A549 (cell line): ENCODE data around the gene TPD52L1. TPM values are rescaled to one million over a fixed set of nuclear protein-coding genes. Genes with fewer than 3 reads are reported as not detected.

Experiments
- ATAC-seq, 2 experiments: fragments of 200-7000 bp in 1 of 2; fragments of >200 bp in 1 of 2; cut with Nextera tagmentation in 1 of 2; cut with Tn5 transposase in 1 of 2; 3 replicates each; pipeline versions ENCODE4 v1.8.0 to v1.9.1; 2018 to 2020; ENCODE audit warnings: mild to moderate bottlenecking in 1 of 2, moderate library complexity in 1 of 2
- CTCF ChIA-PET: fragments of 300-600 bp; sonication (Branson Sonifier 250); formaldehyde crosslinking; extraction: SDS; loops from one replicate; lab custom pipeline; 2021; ENCODE audit warnings: antibody characterized with exemption, inconsistent platforms; lab: Yijun Ruan, JAX
- POLR2A ChIA-PET: fragments of 350-600 bp; formaldehyde crosslinking; extraction: SDS; loops from one replicate; lab custom pipeline; 2021; ENCODE audit warnings: antibody characterized with exemption, inconsistent platforms; lab: Yijun Ruan, JAX
- DNase-seq, 2 experiments: peaks; one replicate each; pipeline versions ENCODE4 v3.0.0 to v3.0.0-alpha.2; 2011 to 2016; ENCODE audit warnings: low read depth in 1 of 2, low spot score in 1 of 2
- FAIRE-seq: peaks from 2 replicates; lab custom pipeline; 2011; peaks lifted over from hg19 to GRCh38; lab: Jason Lieb, UNC
- H3K27ac ChIP-seq, 2 experiments: fragments of >200 bp; sonication (Bioruptor Twin); formaldehyde crosslinking; 3 replicates each; pipeline ENCODE4 v1.5.1; 2016 to 2017
- H3K4me1 ChIP-seq: fragments of >200 bp; sonication (Bioruptor Twin); formaldehyde crosslinking; 3 replicates; pipeline ENCODE4 v1.6.1; 2016
- H3K4me2 ChIP-seq: fragments of >200 bp; sonication (Bioruptor Twin); formaldehyde crosslinking; 3 replicates; pipeline ENCODE4 v1.6.1; 2016
- H3K4me3 ChIP-seq: fragments of >200 bp; sonication (Bioruptor Twin); formaldehyde crosslinking; 3 replicates; pipeline ENCODE4 v1.5.1; 2016
- H3K9me3 ChIP-seq: fragments of >200 bp; sonication (Bioruptor Twin); formaldehyde crosslinking; 3 replicates; pipeline ENCODE4 v1.6.1; 2016
- BCL3 ChIP-seq: fragments of >200 bp; sonication (Bioruptor Twin); formaldehyde crosslinking; IDR thresholded peaks from 3 replicates; pipeline ENCODE4 v1.6.1; 2016
- CBX8 ChIP-seq: fragments of 200-600 bp; sonication (generic); IDR thresholded peaks from 2 replicates; pipeline ENCODE4 v1.6.1; 2016
- CHD4 ChIP-seq: fragments of 200-600 bp; sonication (generic); IDR thresholded peaks from 2 replicates; pipeline ENCODE4 v1.6.1; 2016; ENCODE audit warnings: antibody characterized with exemption, mild to moderate bottlenecking, borderline replicate concordance
- GATA3 ChIP-seq: IDR thresholded peaks from 2 replicates; pipeline ENCODE4 v1.6.1; 2012; ENCODE audit warnings: borderline replicate concordance
- HOXB13 ChIP-seq: fragments of 250-450 bp; sonication (Bioruptor Pico); IDR thresholded peaks from 2 replicates; pipeline ENCODE4 v1.5.0; 2020; ENCODE audit warnings: low read depth, mild to moderate bottlenecking, moderate library complexity
- JUN ChIP-seq, 2 experiments: fragments of >200 bp; sonication (Bioruptor Twin); formaldehyde crosslinking; IDR thresholded peaks; 2 replicates in 1 of 2; 3 replicates in 1 of 2; pipeline ENCODE4 v1.6.1; 2016 to 2017
- KDM1A ChIP-seq: fragments of 200-600 bp; sonication (generic); IDR thresholded peaks from 2 replicates; pipeline ENCODE4 v1.6.1; 2016; ENCODE audit warnings: low read depth, mild to moderate bottlenecking
- KDM5A ChIP-seq: fragments of 200-600 bp; sonication (generic); IDR thresholded peaks from 2 replicates; pipeline ENCODE4 v1.6.1; 2016; ENCODE audit warnings: antibody characterized with exemption, mild to moderate bottlenecking
- MYC ChIP-seq: IDR thresholded peaks from 2 replicates; pipeline ENCODE4 v1.6.1; 2012; ENCODE audit warnings: mild to moderate bottlenecking, inconsistent platforms, low read length, improper control_type of control experiment, borderline replicate concordance
- RAD21 ChIP-seq, 2 experiments: fragments of >200 bp in 1 of 2; sonication (Bioruptor Twin) in 1 of 2; formaldehyde crosslinking in 1 of 2; IDR thresholded peaks in 1 of 2; conservative IDR thresholded peaks in 1 of 2; 2 replicates in 1 of 2; 3 replicates in 1 of 2; pipeline ENCODE4 v1.6.1; 2012 to 2018; ENCODE audit warnings: inconsistent platforms in 1 of 2
- RCOR1 ChIP-seq: fragments of 150-350 bp; IDR thresholded peaks from 2 replicates; pipeline ENCODE4 v1.6.1; 2014; ENCODE audit warnings: antibody characterized with exemption, low read length, low read depth
- SMC3 ChIP-seq: fragments of >200 bp; sonication (Bioruptor Twin); formaldehyde crosslinking; IDR thresholded peaks from 3 replicates; pipeline ENCODE4 v1.6.1; 2018; ENCODE audit warnings: inconsistent platforms
- SREBF2 ChIP-seq: fragments of 450-650 bp; IDR thresholded peaks from 2 replicates; pipeline ENCODE4 v1.6.1; 2014; ENCODE audit warnings: mild to moderate bottlenecking, moderate library complexity
- TFCP2L1 ChIP-seq: fragments of 250-450 bp; sonication (Bioruptor Pico); IDR thresholded peaks from 2 replicates; pipeline ENCODE4 v1.5.0; 2021; ENCODE audit warnings: mild to moderate bottlenecking
- TP53 ChIP-seq: fragments of 250-450 bp; sonication (Bioruptor Pico); IDR thresholded peaks from 2 replicates; pipeline ENCODE4 v1.5.0; 2021; ENCODE audit warnings: mild to moderate bottlenecking, moderate library complexity
- ZNF302 ChIP-seq: fragments of 250-450 bp; sonication (Bioruptor Pico); IDR thresholded peaks from 2 replicates; pipeline ENCODE4 v1.9.0; 2021; ENCODE audit warnings: inconsistent platforms, mild to moderate bottlenecking, moderate library complexity
- WGBS: methylation state at CpG from one replicate; pipeline ENCODE4 v1.1.6; 2017; ENCODE audit errors: missing lambda C conversion rate; 5-methylcytosine and 5-hydroxymethylcytosine counted together
- polyA plus RNA-seq, 4 experiments: library from polyadenylated mRNA; depleted of rRNA in 3 of 4; stranded (reverse); fragments of >200 nt; fragmentation: RNase III in 1 of 4; extraction: RNeasy Plus Mini Kit Qiagen cat#74134 plus additional on column Dnase treatment in 1 of 4; gene quantifications; 2 replicates in 3 of 4; 3 replicates in 1 of 4; pipeline ENCODE4 v1.2.3, GENCODE V29; 2011 to 2017
- TF ChIP-seq, protein P1 (sequence below): fragments of 450-650 bp; IDR thresholded peaks from 2 replicates; pipeline ENCODE4 v1.6.1; 2014; ENCODE audit warnings: antibody characterized with exemption

The TPD52L1 gene
- polyA plus RNA-seq, 2 of the 4 experiments (the other 2 are of a cell fraction), result 90.1 to 144 TPM

GRCh38 chr6:125255201-125255600 lies 101.6 kb downstream of the TPD52L1 start:
- no peak for ATAC-seq
- Histone ChIP-seq H3K4me1 (0 out of 3 replicates have a peak, but pooled peaks cover 7% of the 10 kb centered on the region), H3K27ac (no peak overlapping the region), H3K9me3 (no peaks in the 10 kb centered on the region)
- CTCF ChIA-PET, result interaction anchor here (0.7 kb wide), 1 partner anchor 13 kb away, joined by 3 read pairs; no protein-coding TSS in a partner anchor
- DNase-seq, result no peak
- 41% methylated on average over 3 of the region's 3 CpGs for WGBS
- FAIRE-seq, result no peak
- TF ChIP-seq CHD4 (no peak), JUN (IDR thresholded peaks at IDR 0.05) (no peak), MYC (no peak), KDM5A (no peak)
- TF ChIP-seq, all 56 proteins: peak for 0
- no peak overlapping the region for H3K4me2 ChIP-seq
- POLR2A ChIA-PET, result no interaction called here
- no peak overlapping the region for H3K4me3 ChIP-seq

- Histone ChIP-seq H3K4me2 (no peak overlapping the region), H3K27ac (no peak overlapping the region), H3K4me3 (no peak overlapping the region), H3K4me1 (0 out of 3 replicates have a peak, but pooled peaks cover 7% of the 10 kb centered on the region), H3K9me3 (no peaks in the 10 kb centered on the region)
- TF ChIP-seq ZNF302 (CRISPR knock-in tag) (no peak), GATA3 (no peak), BCL3 (no peak), HOXB13 (CRISPR knock-in tag) (no peak), TP53 (CRISPR knock-in tag) (no peak), RCOR1 (no peak), CBX8 (no peak), RAD21 (conservative IDR thresholded peaks at IDR 0.05 in 1 of 2, IDR thresholded peaks at IDR 0.05 in 1 of 2) (no peak)
- POLR2A ChIA-PET, result no interaction called here
- WGBS, result 96% methylated on average over 3 of the region's 3 CpGs
- FAIRE-seq (no peak), DNase-seq (no peak), ATAC-seq (no peak)
- CTCF ChIA-PET, result interaction anchor here (1.1 kb wide), 1 partner anchor 104 kb away, joined by 4 read pairs; the partner anchor contains the start of gene TPD52L1
Observed at GRCh38 chr6:125257351-125257750, 103.8 kb downstream of the TPD52L1 start.

GRCh38 chr6:125258651-125259353 lies 105.2 kb downstream of the TPD52L1 start:
- 0 out of 3 replicates have a peak, but pooled peaks cover 7% of the 10 kb centered on the region for H3K4me1 ChIP-seq
- no peaks in the 10 kb centered on the region for H3K9me3 ChIP-seq
- 87% methylated on average over 2 of the region's 2 CpGs for WGBS
- CTCF ChIA-PET, result interaction anchor here (1.0 to 1.5 kb wide), 2 partner anchors 9 to 1544 kb away, joined by 3 to 4 read pairs; no protein-coding TSS in a partner anchor
- ATAC-seq, result no peak
- POLR2A ChIA-PET, result no interaction called here
- no peak overlapping the region for H3K4me2 ChIP-seq
- no peak for FAIRE-seq
- TF ChIP-seq SREBF2 (no peak), CHD4 (no peak), RCOR1 (no peak), KDM1A (no peak)
- TF ChIP-seq, protein P1, sequence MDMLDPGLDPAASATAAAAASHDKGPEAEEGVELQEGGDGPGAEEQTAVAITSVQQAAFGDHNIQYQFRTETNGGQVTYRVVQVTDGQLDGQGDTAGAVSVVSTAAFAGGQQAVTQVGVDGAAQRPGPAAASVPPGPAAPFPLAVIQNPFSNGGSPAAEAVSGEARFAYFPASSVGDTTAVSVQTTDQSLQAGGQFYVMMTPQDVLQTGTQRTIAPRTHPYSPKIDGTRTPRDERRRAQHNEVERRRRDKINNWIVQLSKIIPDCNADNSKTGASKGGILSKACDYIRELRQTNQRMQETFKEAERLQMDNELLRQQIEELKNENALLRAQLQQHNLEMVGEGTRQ, result no peak
- H3K27ac ChIP-seq, result no peak overlapping the region
- no peak for DNase-seq
- H3K4me3 ChIP-seq, result no peak overlapping the region

- Histone ChIP-seq H3K4me3 (no peak overlapping the region), H3K9me3 (no peaks in the 10 kb centered on the region), H3K4me1 (0 out of 3 replicates have a peak, but pooled peaks cover 7% of the 10 kb centered on the region), H3K4me2 (no peak overlapping the region), H3K27ac (no peak overlapping the region)
- TF ChIP-seq CBX8 (no peak), SMC3 (no peak), TFCP2L1 (no peak)
- no peak for ATAC-seq
- 68% methylated on average over 2 of the region's 2 CpGs for WGBS
- no peak for DNase-seq
- ChIA-PET CTCF (interaction anchor here (1.5 kb wide), 1 partner anchor 9 kb away, joined by 4 read pairs; no protein-coding TSS in a partner anchor), POLR2A (no interaction called here)
- no peak for FAIRE-seq
Observed at GRCh38 chr6:125259354-125259736, 105.8 kb downstream of the TPD52L1 start.
